MCF 10A (cell line): ENCODE data around the gene PLA2G4B. TPM values are rescaled to one million over a fixed set of nuclear protein-coding genes. Genes with fewer than 3 reads are reported as not detected.

Experiments
- BruUV-seq: library from RNA; stranded (reverse); fragments of 400-500 nt; replicated peaks from 2 replicates; lab custom pipeline; 2021; lab: Mats Ljungman, UMichigan
- CTCF ChIA-PET: fragments of 300-600 bp; sonication (Branson Sonifier 250); formaldehyde crosslinking; extraction: SDS; loops from one replicate; lab custom pipeline; 2021; ENCODE audit warnings: antibody characterized with exemption, inconsistent platforms; lab: Yijun Ruan, JAX
- POLR2A ChIA-PET: fragments of 300-600, 350-650 bp; sonication (Branson Sonifier 250); formaldehyde crosslinking; extraction: SDS; loops from one replicate; lab custom pipeline; 2020; ENCODE audit warnings: antibody characterized with exemption, inconsistent platforms; lab: Yijun Ruan, JAX
- DNase-seq: peaks from one replicate; pipeline ENCODE4 v3.0.0-alpha.2; 2018; ENCODE audit not compliant: unreplicated experiment
- H3K27ac Mint-ChIP-seq: one replicate; pipeline ENCODE4 v1.8.0; 2022; ENCODE audit warnings: mild to moderate bottlenecking, low read depth, mixed read lengths; ENCODE audit not compliant: unreplicated experiment
- H3K27me3 Mint-ChIP-seq: one replicate; pipeline ENCODE4 v1.8.0; 2022; ENCODE audit warnings: mixed read lengths; ENCODE audit not compliant: insufficient read depth, unreplicated experiment
- H3K36me3 Mint-ChIP-seq: one replicate; pipeline ENCODE4 v1.8.0; 2022; ENCODE audit warnings: mild to moderate bottlenecking, moderate library complexity, mixed read lengths; ENCODE audit not compliant: insufficient read depth, unreplicated experiment
- H3K4me1 Mint-ChIP-seq: one replicate; pipeline ENCODE4 v1.8.0; 2022; ENCODE audit warnings: mixed read lengths; ENCODE audit not compliant: insufficient read depth, unreplicated experiment
- H3K4me3 Mint-ChIP-seq: one replicate; pipeline ENCODE4 v1.8.0; 2022; ENCODE audit warnings: mild to moderate bottlenecking, moderate library complexity, mixed read lengths; ENCODE audit not compliant: unreplicated experiment
- H3K9me3 Mint-ChIP-seq: one replicate; pipeline ENCODE4 v1.8.0; 2022; ENCODE audit warnings: mixed read lengths; ENCODE audit not compliant: unreplicated experiment
- intact Hi-C: fragments of 100-400 bp; cut with micrococcal nuclease; formaldehyde crosslinking; loops from 2 replicates; pipeline ENCODE4 v1.14.1; 2022
- total RNA-seq: library from RNA; stranded (reverse); gene quantifications from 2 replicates; pipeline ENCODE4 v1.2.3, GENCODE V29; 2022
- TF ChIP-seq, protein P1 (sequence below): fragments of 200-600 bp; IDR thresholded peaks from one replicate; pipeline ENCODE4 v1.8.0; 2022; ENCODE audit warnings: antibody characterized with exemption, mild to moderate bottlenecking; ENCODE audit not compliant: unreplicated experiment

The PLA2G4B gene
- total RNA-seq, 1 experiment from 2014 or later, result 3.8 TPM

DNA sequence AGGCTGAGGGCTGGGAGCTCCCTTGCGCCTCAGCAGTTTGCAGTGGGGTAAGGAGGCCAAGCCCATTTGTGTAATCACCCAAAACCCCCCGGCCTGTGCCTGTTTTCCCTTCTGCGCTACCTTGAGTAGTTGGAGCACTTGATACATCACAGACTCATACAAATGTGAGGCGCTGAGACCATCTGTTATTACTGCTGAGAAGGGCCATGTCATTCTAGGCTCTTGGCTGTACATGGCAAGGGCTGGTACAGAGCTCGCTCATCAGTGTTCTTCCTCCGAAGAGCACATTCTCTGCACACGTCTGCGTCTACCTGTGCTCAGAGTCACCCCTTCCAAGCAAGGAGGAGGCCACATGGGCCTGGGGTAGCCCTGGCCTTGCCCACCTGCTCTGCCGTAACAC is 9.3 kb downstream of the PLA2G4B start:
- TF ChIP-seq, protein P1, sequence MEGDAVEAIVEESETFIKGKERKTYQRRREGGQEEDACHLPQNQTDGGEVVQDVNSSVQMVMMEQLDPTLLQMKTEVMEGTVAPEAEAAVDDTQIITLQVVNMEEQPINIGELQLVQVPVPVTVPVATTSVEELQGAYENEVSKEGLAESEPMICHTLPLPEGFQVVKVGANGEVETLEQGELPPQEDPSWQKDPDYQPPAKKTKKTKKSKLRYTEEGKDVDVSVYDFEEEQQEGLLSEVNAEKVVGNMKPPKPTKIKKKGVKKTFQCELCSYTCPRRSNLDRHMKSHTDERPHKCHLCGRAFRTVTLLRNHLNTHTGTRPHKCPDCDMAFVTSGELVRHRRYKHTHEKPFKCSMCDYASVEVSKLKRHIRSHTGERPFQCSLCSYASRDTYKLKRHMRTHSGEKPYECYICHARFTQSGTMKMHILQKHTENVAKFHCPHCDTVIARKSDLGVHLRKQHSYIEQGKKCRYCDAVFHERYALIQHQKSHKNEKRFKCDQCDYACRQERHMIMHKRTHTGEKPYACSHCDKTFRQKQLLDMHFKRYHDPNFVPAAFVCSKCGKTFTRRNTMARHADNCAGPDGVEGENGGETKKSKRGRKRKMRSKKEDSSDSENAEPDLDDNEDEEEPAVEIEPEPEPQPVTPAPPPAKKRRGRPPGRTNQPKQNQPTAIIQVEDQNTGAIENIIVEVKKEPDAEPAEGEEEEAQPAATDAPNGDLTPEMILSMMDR, result no peak
- CTCF ChIA-PET, result interaction anchor here (0.8 kb wide), 1 partner anchor 24 kb away, joined by 3 read pairs; no protein-coding TSS in a partner anchor
- Mint-ChIP-seq H3K27me3 (no peaks in the 10 kb centered on the region), H3K4me1 (no peaks in the 10 kb centered on the region), H3K36me3 (peaks cover 6% of the 10 kb centered on the region), H3K9me3 (no peaks in the 10 kb centered on the region), H3K27ac (no peak overlapping the region), H3K4me3 (no peak overlapping the region)
- POLR2A ChIA-PET, result interaction anchor here (1.9 kb wide), 1 partner anchor 10 kb away, joined by 5 read pairs; no protein-coding TSS in a partner anchor
- intact Hi-C loops, result no loop called here
- BruUV-seq, result no TSS peak
- no peak for DNase-seq

DNA sequence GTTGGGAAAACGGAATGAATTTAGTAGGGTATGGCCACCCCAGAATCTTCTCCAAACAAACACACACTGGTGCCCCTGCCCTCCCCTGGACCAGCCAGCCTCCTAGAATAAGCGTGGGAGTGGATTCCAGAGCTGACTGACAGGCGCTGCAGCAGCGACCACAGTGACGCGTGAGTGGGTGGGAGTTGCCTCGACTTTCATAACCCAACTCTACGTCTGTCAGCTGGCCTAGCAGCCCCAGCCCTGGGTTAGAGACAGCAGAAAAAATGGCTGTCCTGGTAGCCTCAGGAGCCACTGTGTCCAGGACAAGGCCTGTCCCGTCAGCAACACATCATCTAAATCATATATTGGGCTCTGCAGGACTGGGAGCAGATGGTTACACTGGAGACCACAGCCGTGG is 10.0 kb downstream of the PLA2G4B start:
- no TSS peak for BruUV-seq
- no peak overlapping the region for H3K27ac Mint-ChIP-seq
- no peaks in the 10 kb centered on the region for H3K9me3 Mint-ChIP-seq
- H3K36me3 Mint-ChIP-seq, result peaks cover 6% of the 10 kb centered on the region
- ChIA-PET POLR2A (interaction anchor here (1.9 kb wide), 1 partner anchor 10 kb away, joined by 5 read pairs; no protein-coding TSS in a partner anchor), CTCF (interaction anchor here (0.8 kb wide), 1 partner anchor 23 kb away, joined by 3 read pairs; no protein-coding TSS in a partner anchor)
- TF ChIP-seq, protein P1, result no peak
- no peak overlapping the region for H3K4me3 Mint-ChIP-seq
- DNase-seq, result no peak
- intact Hi-C loops, result no loop called here
- no peaks in the 10 kb centered on the region for H3K27me3 Mint-ChIP-seq
- H3K4me1 Mint-ChIP-seq, result no peaks in the 10 kb centered on the region

DNA sequence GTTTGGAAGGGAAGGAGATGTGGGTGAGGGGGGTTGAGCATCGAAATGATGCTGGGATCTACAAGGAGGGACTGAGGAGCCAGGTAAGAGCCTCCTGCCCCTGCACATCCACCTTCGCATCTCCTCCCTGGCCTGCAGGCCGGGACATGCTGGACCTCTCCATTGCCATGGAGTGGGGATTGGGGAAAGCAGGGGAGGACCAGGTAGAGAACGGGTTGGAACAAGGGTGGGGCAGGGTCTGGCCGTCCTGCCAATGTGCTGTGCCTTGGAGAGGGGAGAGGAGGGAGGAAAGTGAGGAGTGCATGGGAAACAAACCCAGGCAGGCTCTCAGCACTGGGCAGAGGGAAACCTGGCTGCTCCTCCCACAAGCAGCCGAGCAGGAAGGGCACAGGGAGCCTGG is 10.6 kb downstream of the PLA2G4B start:
- CTCF ChIA-PET, result interaction anchor here (0.8 kb wide), 1 partner anchor 76 kb away, joined by 3 read pairs; no protein-coding TSS in a partner anchor

DNA sequence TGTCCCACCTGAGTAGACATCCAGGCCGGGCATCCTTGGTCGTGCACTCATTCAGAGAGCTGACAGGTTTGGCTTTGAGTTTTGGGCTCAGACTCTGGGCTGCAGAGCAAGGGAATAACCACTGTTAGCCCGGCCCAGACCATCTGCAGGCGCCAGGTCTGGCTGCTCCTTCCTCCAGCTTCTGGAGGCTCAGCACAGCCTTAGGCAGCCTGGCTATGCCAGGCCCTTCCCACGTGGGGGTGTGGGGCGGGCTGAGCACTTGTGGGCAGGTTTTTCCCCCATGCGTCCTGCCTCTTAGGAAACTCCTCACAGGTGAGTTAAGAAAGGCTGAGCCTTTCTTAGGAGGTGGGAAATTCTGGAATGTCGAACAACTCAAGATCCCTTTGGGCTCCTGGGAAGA is 11.2 kb downstream of the PLA2G4B start:
- no peak overlapping the region for H3K27ac Mint-ChIP-seq
- CTCF ChIA-PET, result interaction anchor here (0.5 to 0.8 kb wide), 2 partner anchors 77 to 310 kb away, joined by 3 read pairs; no protein-coding TSS in a partner anchor
- peak; percentile 32 for DNase-seq
- H3K4me3 Mint-ChIP-seq, result no peak overlapping the region
- H3K27me3 Mint-ChIP-seq, result no peaks in the 10 kb centered on the region
- H3K4me1 Mint-ChIP-seq, result no peaks in the 10 kb centered on the region
- H3K36me3 Mint-ChIP-seq, result peaks cover 6% of the 10 kb centered on the region
- BruUV-seq, result no TSS peak
- TF ChIP-seq, protein P1, result no peak
- intact Hi-C loops, result no loop called here
- POLR2A ChIA-PET, result interaction anchor here (1.4 to 1.9 kb wide), 2 partner anchors 8 to 12 kb away, joined by 5 read pairs; no protein-coding TSS in a partner anchor
- H3K9me3 Mint-ChIP-seq, result no peaks in the 10 kb centered on the region

More for the DNA sequence above, 10.6 kb downstream of the PLA2G4B start:
- no peak overlapping the region for H3K27ac Mint-ChIP-seq
- TF ChIP-seq, protein P1, result no peak
- POLR2A ChIA-PET, result interaction anchor here (1.4 to 1.9 kb wide), 2 partner anchors 9 to 13 kb away, joined by 5 read pairs; no protein-coding TSS in a partner anchor
- no peak for DNase-seq
- H3K4me3 Mint-ChIP-seq, result no peak overlapping the region
- BruUV-seq, result no TSS peak
- no peaks in the 10 kb centered on the region for H3K9me3 Mint-ChIP-seq
- intact Hi-C loops, result no loop called here
- no peaks in the 10 kb centered on the region for H3K27me3 Mint-ChIP-seq
- H3K4me1 Mint-ChIP-seq, result no peaks in the 10 kb centered on the region
- peaks cover 6% of the 10 kb centered on the region for H3K36me3 Mint-ChIP-seq
